ENCODE results near the gene SAPCD2.

DNA sequence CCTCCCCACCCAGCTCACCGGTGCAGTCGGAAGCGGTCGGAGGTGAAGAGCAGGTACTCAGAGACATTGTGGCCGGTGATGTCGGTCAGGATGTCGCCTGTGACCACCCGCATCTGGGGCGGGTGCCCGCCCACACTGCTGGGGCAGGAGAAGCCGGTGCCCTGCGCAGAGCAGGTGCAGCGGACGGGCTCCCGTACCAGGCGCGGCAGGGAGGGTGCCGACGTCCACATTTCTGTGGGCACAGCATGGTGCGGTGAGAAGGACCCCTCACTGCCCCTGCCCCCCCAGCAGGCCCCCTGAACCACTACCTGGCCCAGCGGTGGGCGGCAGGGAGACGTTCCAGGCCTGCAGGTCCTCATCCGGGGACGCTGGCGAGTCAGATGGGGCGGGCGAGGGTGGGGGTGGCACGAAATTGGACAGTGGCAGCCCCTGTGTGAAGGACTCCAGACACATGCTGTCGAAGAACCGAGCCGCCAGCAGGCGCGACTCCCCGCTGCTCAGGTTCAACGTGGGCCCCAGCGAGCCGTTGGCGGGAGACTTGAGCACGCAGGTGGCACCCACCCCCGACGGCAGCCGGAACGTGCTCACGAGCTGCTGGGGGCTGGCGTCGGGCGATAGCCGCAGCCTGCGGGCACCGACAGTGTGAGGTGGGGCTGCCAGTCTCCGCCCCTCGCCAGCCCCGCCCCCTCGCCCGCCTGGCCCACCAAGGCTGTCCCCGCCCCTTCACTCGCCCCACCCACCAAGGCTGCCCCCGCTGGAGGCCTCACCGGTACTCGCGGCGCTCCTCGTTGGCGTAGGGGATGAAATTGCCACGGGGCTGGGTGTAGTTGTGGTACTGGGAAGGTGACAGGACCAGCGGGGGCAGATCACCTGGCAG is 57.4 kb downstream of the SAPCD2 start:
- TF ChIP-seq, protein P1, sequence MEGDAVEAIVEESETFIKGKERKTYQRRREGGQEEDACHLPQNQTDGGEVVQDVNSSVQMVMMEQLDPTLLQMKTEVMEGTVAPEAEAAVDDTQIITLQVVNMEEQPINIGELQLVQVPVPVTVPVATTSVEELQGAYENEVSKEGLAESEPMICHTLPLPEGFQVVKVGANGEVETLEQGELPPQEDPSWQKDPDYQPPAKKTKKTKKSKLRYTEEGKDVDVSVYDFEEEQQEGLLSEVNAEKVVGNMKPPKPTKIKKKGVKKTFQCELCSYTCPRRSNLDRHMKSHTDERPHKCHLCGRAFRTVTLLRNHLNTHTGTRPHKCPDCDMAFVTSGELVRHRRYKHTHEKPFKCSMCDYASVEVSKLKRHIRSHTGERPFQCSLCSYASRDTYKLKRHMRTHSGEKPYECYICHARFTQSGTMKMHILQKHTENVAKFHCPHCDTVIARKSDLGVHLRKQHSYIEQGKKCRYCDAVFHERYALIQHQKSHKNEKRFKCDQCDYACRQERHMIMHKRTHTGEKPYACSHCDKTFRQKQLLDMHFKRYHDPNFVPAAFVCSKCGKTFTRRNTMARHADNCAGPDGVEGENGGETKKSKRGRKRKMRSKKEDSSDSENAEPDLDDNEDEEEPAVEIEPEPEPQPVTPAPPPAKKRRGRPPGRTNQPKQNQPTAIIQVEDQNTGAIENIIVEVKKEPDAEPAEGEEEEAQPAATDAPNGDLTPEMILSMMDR (IDR thresholded peaks at IDR 0.05; ENCODE audit: poor library complexity, severe bottlenecking), result no peak
- TF ChIP-seq EZH2 (IDR thresholded peaks at IDR 0.05; ENCODE audit: borderline replicate concordance, insufficient read depth, low read length, poor library complexity, severe bottlenecking) (no peak), SMC3 (conservative IDR thresholded peaks at IDR 0.05; ENCODE audit: poor library complexity) (no peak), POLR2AphosphoS5 (IDR thresholded peaks at IDR 0.05) (no peak), RAD21 (conservative IDR thresholded peaks at IDR 0.05) (no peak)
